Stimulated activated CD8-positive, alpha-beta memory T cell treated with anti-CD3 and anti-CD28 coated beads, Interleukin-12 subunit alpha, Interleukin-12 subunit beta, amount 100 ng/mL, for 4 hours (primary cell): ENCODE data around the gene TEX14.

Source experiments
- DNase-seq: peaks from one replicate; pipeline ENCODE4 v3.0.0-alpha.2; 2020; ENCODE audit warnings: low read depth

The TEX14 gene

DNA sequence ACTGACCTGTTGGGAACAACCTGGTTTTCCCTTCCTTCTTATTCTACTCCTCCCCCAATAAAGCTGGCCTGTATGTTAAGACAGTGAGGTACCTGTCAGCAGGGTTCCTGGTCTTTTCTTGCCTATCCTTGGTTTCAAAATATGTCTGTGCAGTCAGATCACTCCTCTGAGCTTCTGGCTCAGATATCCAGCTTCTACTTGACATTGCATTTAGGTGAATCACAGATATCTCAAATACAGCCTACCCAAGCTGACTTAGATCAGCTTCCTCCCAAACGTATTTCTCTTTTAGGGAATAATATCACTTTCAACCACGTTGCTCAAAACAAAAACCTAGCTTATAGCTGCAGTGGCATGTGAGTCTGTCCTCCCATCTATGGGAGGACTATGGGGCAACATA, 48.7 kb downstream of the TEX14 start:
- no peak for DNase-seq

DNA sequence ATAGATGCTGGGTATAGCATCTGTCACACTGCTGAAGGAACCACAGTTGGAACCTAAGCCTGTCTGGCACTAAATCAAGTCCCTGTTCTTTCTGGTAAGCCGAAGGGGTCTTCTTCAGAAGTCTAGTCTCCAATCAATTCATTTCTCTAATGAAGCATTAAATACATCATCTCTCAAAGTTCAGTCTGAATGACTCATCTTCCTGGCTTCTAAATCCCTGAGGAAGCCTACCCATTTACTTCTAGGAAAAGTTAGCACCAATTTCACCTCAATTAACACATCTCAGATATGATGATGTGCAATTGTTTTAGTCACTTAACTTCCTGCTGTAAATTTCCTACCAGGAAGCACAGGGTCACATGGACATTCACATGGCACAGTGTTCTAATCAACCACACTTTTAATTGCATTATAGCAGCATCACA, 49.9 kb downstream of the TEX14 start:
- DNase-seq = no peak

DNA sequence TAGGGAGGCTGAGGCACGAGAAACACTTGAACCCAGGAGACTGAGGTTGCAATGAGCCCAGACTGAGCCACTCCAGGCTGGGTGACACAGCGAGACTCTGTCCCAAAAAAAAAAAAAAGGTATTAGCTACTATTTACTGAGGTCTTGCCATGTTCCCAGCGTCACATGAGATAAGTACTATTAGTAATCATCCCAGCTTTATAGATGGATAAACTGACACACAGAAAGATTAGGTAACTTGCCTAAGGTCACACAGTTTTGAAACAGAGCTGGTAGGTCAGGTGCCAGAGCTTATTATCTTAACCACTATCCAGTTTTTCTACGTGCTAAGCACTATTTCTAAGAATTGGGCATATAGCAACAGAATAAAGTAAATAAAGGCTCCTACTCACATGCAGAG, 51.6 kb downstream of the TEX14 start:
- DNase-seq = no peak

DNA sequence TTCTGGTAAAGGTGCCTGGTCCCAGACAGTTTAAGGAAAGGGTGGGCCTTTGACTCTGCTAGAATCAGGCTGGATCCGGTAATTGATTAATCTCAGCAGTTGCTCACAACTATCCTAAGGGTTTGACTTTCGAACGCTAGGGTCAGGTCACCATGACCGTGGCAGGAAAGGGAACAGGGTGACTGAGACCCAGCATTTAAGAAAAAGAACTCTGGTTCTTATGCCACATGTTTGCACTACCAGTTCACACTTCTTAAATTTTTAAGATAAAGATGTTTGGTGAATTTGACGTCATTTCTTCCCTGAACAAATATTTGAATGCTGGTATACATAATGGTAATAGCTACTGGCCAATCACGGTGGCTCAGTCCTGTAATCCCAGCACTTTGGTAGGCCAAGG, 52.2 kb downstream of the TEX14 start:
- no peak for DNase-seq

DNA sequence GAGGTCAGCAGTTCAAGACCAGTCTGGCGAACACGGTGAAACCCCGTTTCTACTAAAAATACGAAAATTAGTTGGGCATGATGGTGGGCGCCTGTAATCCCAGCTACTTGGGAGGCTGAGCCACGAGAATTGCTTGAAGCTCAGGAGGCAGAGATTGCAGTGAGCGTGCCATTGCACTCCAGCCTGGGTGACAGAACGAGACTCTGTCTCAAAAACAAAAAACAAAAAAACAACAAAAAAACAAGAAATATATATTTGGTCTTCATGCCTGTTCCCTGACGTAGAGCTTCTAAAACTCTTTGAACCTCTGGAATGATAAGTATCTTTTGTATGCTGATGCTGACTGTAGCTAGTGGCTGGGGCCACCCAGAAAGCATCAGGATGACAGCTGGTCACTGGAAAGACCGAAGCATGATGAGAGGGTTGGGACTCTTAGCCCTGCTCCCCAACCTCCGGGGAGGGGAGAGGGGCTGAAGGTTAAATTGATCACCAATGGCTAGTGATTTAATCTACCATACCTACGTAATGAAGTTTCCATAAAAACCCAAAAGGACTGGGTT, 54.8 kb downstream of the TEX14 start:
- no peak for DNase-seq

DNA sequence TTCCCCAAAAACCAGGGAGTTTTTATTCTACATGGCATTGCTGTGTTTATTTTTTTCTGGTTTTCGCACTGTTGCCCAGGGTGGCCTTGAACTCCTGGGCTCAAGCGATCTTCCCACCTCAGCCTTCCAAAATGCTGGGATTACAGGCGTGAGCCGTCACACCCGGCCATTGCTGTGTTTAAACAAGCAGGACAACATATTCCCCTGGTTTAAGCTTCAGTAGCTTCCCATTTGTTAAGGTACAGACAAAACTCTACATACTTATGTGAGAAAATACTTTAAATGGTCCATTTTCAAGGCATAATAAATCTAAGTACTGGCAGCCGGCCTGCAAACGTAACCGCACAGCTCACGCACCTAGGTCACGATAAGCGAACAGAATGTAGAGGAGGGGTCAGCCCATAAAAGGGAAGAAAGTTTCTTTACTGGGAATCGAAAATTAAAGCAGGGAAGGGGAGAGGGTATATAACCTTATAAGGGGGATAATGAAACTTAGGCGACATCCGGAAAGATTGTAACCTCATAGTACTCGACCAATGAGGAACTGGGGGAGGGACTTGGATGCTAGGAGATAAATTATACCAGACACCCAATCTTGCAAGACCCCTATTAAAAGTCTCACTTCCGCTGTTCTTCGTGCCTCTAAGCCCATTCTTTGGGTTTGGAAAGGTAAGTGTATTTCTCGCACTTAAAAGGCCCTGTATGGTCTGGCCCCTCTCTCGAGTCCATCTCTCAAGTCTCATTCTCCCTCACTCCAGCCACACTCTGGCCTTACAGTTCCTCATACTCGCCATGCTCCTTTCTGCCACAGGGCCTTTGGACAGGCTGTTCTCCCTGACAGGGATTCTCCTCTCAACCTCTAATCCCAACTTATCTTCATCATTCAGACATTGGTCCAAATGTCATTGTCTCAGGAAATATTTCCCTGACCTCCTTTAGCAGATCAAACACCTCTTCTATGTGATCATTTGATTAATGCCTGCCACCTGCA, 59.2 kb downstream of the TEX14 start:
- DNase-seq = no peak

DNA sequence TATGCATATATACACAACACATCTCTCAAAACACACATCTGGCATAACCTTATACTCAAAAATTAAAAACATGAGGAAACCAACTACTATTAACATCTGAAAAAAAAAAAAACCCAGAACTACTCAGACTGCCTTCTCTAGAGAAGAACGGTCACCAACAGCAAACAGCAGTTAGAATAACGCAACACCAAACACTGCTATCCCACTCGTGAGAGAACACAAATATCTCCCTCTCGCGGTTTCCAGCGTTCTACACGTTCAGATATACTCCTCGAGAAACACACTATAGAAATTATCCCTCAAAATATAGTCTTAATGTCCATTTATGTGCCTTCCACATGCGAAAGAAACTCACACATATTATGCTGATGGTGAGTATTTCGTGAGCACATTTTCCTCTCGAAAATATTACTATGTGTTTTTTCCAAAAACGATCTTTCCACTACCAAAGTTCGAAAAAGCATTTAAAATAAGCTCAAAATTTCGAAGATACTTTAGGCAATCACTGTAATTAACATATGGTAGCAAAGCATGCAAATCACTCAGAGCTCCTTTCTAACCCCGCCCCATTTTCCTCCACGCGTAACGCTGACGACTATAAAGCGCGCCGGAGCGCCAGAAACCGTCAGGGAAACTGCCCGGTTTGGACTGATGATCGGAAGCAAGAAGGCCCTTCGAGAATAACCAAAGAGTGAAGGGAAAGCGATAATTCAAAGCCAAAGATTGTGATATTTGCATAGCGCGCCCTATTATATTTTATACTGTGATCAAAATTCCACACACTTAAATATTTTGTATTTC, 60.1 kb downstream of the TEX14 start:
- DNase-seq = peak; percentile 87

DNA sequence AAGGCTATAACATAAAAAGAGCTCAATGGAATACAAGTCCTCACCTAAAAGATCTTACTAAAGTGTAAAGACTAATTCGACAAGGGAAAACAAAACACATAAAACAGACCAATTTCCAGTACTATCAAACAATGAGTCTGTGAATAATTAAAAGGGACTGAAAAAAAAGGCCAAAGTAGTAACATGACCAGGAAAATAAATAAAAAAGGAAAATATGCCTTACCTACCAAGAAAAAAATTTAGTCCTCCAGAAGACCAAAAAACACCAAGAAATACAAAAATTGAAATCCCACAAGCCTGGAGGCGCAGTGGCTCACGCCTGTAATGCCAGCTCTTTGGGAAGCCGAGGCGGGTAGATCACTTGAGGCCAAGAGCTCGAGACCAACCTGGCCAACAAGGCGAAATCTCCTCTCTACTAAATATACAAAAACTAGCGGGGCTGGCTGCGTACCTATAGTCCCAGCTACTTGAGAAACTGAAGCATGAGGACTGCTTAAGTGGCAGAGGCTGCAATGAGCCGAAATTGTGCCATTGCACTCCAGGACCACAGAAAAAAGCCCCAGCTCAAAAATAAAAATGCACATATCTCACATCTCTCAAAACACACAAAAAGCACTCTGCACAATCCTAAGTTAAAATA, 60.8 kb downstream of the TEX14 start:
- DNase-seq = no peak

DNA sequence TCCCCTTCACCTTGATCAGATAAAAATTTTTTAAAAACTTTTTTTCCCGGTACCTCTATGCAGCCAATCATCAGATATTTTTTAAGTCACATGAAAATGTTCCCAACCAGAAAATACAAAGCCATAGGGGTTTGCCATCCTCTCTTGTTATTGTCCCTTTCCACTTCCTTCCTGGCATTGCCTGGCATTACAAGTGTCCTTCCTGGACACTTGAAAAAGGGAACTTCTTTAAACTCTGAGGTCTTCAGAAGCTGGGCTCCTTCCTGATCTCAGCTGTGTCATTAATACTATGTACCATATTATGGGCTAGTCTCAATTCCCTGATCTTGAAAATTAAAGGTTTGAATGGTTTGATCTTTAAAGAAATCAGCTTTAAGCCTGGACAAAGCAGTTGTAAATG, 64.9 kb downstream of the TEX14 start:
- no peak for DNase-seq

DNA sequence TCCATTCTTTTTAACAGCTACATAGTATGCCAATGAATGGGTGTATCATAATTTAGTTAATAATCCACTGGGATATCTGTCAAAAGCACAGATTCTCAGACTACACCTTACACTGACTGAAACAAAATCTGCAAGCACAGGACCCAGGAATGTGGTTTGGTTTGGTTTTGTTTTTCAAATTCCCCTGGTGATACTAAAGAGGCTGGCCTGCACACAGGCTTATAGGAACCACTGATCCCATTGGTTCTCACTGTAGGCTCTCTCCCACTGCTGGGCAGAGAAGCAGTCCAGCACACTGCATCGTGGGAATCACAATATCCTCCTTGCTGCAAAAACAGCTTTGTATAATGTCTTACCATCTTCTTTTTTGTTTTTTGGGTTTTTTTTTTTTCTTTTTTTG, 67.1 kb downstream of the TEX14 start:
- no peak for DNase-seq

DNA sequence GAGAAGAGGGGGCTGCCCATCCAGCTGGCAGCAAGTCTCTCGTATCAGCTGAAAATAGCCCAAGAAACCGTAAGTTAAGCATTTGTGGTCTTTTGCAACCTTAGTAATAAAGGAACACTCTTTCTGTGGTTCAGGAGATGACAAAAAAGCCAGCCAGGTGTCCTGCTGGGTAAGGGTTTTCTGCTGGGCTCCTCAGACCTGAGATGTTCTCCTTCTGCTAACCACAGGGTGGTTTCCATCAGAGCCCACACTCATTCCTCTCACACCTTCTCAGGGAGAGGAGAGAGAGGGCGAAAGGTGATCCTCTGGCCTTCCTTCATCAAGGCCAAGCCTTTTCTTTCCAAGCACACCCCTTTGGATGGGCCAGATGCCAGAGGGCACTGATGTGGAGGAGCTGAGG, 70.7 kb downstream of the TEX14 start:
- no peak for DNase-seq

DNA sequence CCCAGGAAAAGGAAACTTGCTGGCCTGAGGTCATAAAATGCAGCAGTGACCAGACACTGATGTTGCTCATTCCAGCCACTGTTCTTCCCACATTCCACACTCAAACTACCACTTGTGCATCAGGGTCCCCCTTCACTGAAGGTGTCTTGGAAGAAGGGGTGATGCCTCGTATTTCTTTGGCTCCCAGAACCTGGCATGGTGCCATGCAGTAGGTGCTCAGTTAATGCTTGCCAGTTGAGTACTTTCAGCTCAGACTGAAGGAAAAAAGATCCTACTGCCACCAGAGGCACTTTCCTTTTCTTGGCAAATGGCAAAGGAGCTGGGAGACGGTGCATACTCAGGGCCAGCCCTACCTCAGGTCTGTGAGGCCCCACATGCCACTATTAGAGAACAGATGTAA, 73.5 kb downstream of the TEX14 start:
- no peak for DNase-seq

DNA sequence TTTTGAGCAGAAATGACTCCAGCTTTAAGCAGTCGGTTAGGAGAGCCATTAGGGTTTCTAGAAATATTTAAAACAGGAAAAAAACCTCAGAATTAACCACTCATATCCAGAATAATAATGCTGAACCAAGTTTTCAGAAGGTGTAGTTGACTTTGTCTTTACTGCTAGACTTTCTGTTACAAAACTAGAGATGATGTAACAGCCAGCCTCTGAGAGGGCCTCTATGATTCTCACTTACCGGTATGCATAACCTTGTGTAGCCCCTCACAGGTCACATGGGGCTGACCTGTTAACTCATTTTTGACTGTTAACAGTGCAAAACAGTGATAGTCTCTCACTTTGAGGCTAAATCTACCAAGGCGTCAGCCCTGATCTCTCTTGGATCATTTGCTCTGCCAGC, 74.3 kb downstream of the TEX14 start:
- DNase-seq = no peak

DNA sequence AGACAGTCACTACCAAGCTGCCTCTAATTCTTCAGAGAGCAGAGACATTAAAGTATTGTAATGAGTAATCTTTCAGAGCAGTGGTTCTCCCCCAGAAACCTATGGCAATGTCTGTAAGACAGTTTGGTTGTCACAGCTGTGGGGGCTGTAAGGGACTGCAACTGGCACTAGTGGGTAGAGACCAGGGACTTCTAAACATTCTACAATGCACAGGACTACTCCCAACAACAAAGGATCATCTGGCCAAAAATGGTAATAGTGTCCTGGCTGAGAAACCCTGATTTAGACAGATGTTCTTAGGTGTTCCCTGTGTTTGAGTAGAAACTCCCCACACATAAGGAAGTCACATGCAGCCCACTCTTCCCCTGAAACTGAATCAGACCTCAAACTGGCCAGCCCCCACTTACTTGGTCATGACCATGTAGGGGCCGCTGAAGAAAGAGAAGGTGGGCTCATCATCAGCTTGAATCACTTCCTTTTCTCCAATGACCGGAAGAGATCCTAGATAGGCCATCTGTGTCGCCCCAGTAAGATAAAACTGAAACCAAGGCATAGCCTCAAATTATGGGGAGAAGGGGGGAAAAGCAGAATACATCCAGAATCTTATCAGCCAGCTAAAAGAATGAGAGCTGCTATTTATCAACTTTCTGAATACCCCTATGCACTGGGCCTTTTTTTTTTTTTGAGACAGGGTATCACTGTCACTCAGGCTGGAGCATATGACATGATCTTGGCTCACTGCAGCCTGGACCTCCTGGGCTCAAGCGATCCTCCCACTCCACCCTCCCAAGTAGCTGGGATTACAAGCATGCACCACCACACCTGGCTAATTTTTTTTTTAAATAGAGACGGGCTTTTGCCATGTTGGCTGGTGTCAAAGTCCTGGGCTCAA, 75.8 kb downstream of the TEX14 start:
- DNase-seq = no peak

DNA sequence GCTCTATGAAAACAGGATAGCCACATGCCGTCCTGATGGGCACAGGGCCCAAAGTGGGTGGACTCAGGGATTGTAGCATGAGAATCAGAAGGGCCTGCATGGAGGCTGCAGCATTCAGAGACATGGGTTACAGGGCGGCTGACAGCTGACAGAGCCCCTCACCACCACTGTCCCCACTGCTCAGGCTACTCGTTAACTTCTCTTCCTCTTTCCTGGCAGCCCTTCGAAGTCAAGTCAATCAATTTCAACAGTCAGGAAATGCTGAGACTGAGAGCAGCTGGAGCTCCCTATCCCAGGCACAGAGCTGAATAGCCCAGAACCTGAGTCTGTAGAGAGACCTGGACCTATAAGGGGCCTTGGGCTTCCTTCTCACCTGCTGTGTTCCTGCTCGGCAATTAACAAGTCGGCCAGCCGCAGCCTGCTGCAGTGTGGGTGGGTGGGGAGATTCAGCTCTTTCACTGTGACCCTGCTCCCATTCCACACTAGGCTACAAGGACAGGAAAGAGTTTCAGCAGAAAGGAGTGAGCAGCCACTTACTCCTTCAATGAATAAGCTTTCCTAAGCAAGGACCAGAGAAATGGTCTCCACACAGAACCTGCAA, 76.9 kb downstream of the TEX14 start:
- DNase-seq = no peak

DNA sequence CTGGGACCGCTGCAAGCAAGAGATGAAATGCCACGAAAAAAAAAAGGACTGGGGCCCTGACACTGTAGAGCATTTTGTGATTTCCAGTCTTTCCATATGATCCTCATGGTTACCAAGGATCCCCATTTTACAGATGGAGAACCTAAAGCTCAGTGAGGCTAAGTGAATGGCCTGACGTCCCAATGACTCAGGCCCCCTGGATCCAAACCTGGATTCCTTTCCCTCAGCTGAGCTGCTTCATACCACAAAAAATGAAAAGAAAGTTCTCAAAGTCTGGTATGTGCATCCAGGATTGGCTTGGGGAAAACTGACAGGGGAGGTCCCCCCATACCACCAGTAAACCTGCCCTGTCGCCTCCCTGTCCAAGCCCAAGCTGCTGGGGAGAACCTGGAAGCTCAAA, 80.5 kb downstream of the TEX14 start:
- DNase-seq = no peak

DNA sequence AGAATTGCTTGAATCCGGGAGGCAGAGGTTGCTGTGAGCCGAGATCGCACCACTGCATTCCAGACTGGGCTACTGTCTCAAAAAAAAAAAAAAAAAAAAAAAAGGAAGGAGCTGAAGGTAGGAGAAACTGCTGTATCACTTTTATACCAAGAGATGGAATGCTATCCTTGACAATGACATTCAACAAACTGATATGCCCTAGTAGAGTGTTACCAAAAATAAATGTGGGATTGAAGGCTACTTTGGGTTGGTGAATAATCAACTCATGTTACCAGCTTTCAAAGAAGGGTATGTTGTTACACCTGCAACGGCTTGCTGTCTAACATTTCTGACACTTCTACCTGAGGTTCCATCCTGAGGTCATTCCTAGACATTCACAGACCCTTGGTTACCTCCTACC, 84.9 kb downstream of the TEX14 start:
- no peak for DNase-seq

DNA sequence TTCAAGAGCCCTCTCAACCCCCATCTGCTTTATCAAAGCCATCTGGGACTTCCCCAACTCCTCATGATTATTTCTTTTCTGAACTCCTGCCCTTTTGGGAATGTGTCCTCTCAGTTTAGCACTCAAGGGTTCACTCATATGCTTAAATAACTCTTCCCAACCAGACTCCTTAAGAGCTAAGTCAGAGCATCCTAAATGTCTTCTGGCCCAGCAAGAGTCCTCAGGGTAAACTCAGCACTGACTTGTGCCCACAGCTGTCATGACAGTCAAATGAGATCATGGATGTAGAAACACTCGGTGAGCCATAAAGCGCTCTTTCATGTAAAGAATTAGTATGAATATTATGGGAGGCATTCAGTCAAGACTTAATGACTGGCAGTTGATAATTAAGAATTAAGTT, 85.9 kb downstream of the TEX14 start:
- no peak for DNase-seq

DNA sequence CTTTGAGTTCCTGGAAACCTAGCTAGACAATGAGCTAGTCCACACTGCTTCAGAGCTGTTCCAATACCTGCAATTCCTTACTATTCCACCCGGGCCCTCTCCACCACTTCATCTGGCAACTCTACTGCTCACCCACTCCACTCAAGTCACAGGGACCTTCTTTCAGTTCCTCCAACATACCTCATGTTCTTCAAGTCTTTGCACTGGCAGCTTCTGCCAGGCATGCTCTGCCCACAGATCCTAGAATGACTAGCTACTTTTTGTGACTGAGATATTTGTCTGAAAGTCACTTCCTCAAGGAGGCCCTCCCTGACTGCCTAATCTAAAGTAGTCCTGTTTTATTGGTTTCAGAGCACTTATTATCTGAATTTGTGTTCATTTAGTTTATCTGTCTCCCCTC, 86.4 kb downstream of the TEX14 start:
- DNase-seq = no peak

DNA sequence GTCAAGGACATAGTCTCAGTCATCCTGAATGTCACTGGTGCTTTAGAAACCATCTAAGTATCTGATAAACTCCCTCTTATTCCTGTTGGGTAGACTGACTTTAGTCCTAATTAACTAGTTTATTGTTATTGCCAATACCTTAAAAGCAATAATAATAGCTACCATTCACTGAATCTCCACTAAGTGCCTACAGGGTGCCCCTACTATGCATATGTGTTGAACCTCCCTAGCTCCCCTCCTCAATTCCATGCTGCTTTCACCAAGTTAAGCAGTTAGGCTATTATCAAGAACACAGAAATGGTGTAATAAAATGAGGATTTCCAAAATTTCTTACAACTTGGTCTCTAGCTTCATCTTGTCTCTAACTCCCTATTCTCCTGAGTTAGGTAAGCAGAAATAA, 89.9 kb downstream of the TEX14 start:
- DNase-seq = no peak

DNA sequence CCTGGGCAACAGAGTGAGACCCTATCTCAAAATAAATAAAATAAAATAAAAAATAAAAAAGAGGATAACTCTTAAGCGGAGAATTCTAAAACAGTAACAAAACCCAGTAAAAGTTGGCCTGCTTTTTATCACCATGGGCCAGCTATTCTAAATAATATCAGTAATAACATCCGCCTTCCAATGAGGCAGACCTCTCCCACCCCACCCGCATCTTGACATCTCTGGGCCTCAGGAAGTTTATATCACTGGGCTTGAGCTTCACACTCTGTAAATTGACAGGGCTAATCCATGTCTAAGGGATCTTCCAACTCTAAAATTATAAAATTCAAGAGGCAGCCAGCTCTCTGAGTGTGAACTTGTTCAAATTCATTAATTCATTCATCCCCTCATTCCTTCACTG, 94.5 kb downstream of the TEX14 start:
- DNase-seq = no peak
